Middle frontal gyrus (tissue), 1 donor: ENCODE data around the gene NUP210L.

ENCODE experiments used
- DNase-seq: peaks from one replicate; pipeline ENCODE4 v3.0.0-alpha.2; 2015; ENCODE audit warnings: low spot score; ENCODE audit errors: extremely low spot score

NUP210L gene

GRCh38 chr1:153945131-153945794, 209.6 kb downstream of the NUP210L start:
- no peak for DNase-seq

DNA sequence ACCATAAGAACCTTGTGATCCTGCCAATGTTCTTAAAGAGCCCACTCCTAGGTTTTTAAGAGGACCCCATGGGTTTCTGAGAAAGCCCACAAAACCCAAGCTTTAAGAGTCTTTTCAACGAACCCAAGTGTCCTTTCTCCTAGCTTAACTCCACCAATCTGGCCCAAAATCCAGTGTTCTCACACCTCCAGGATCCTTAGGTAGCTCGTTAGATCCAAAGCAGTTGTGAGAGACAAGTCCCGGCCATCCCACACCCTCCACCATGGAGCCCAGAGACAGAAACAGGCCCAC, 210.1 kb downstream of the NUP210L start:
- no peak for DNase-seq

DNA sequence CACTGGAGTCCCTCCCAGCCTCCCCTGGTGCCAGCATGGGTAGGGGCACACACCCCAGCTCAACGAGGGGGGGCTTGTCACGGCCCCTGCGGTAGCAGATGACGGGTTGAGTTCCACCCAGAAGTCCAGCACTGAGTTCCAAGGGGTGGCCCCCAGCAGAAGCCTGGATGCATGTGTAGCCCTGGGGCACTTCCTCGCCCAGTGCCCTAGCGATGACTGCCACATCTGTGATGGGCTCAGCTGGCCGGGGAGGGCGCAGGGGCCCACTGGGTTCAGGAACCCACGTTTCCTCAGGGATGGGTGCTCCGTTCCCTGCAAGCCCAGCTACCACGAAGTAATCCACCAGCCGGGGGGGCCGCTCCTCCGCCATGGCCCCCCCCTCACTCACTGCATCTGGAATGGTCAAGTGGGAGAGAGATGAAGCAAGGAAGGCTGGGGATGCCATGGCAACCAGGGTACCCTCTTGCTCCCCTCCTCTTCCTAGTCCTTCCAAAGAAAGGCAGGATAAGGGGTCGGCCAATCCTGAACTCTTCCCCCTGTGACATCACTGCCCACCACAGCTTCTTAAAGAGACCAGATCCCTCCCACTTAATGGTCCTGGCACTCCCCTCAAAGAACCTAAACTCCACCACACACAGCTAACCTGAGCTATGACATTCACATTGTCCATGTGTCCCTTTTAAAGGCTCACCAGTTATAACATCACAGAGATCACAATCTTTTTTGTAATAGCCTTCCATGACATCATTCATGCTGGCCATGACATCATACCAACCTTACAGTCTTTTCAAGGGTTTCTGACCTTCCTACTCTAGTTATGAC, 210.7 kb downstream of the NUP210L start:
- no peak for DNase-seq

DNA sequence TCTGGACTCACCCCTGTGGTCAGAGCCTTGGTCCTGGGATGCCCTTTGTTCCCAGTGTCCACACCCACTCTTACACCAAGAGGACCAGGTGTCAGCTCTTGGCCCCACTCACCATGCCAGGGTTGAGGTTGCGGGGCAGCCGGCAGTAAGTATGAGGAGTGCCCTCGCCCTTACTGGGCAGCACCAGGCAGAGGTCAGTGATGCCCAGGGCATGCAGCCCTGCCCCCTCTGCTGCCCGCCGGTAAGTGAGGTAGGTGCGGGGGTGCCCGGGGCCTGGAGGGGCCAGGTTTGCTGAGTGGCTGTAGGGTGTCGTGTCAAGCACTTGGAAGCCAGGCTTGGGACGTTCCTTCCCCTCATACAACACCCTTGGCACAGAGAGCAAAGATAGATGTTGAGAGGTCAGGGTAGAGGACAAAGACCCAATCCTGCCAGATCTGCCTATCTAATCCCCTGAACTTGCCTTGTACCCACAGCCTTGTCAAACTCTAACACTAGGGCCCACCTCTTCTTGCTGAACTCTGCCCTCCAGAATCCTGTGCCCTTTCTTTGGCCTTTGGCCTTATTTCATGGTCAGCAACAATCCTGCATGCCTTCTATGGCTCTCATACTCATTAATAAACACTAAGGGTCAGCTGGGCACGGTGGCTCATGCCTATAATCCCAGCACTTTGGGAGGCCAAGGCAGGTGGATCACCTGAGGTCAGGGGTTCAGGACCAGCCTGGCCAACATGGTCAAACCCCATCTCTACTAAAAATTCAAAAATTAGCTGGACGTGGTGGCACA, 211.9 kb downstream of the NUP210L start:
- DNase-seq, result no peak
